Effector CD8-positive, alpha-beta T cell (primary cell): ENCODE results near the gene ZNF774.
A peak's percentile ranks its signal among the peaks of the same experiment; 100 is the strongest.
"Not testable (repeated sequence)": the region's sequence is repeated elsewhere in the genome, so short reads cannot be mapped to it uniquely, and the experiment has no call there.

Source experiments
- DNase-seq: peaks from one replicate; lab custom pipeline; 2025; lab: John Stamatoyannopoulos, UW

The ZNF774 gene

DNA sequence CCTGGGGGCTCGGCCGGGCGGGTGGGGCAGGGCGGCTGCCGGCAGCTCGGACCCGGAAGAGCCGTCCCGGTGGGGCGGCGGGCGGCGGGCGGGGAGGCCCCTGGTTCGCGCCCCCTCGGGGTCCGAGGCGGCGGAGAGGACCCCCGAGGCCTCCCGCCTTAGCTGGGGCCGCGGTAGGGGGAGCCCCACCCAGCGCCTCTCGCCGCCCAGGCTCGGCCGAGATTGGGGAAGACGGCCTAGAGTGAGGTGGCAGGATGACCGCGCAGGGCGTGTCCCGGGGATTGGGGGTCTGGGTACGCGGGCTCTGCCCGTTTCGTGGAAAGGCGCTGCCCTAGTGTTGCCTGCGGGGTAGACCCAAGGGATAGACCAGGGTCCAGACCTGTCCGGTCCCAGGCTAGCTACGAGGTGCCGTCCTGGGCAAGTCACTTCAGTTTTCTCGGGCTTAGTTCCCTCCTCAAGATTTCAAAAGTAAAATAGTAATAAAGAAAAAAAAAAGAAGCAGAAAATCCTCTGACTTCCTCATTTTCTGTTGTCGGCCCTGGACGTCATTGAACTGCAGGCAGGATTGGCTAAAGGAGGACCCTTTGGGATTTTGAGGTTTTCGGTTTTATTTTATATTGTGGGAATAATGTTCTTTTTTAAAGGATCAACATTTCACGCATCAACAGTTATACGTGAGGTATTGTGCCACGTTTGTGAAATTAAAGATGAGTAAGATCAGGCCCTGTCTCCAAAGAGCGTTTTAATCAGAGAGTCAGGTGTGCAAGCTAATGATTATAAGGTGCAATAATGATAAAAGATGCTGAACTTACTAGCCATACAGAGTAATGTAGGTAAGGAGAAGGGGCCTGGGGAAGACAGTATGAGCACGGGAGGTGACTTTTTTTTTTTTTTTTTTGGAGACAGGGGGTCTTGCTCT is 36.6 kb downstream of the ZNF774 start:
- peak; percentile 28 for DNase-seq

- no peak for DNase-seq
These were observed 37.4 kb downstream of the ZNF774 start for GRCh38 chr15:90389513-90389912.

DNA sequence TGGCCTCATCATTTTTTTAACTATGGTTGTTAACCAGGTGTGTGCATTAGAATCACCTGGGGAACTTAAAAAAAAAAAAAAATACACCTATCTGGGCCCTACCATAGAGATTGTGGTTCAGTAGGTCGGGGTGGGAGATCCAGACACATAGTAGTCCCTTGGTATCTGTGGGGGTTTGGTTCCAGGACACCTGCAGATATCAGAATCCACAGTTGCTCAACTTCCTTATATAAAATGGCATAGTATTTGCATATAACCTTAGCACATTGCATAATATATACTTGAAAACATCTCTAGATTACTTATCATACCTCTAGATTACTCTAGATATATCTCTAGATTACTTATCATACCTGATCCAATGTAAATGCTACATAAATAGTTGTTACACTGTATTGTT is 41.0 kb downstream of the ZNF774 start:
- DNase-seq: no peak

GRCh38 chr15:90394074-90394473 is 42.0 kb downstream of the ZNF774 start:
- DNase-seq: no peak

DNA sequence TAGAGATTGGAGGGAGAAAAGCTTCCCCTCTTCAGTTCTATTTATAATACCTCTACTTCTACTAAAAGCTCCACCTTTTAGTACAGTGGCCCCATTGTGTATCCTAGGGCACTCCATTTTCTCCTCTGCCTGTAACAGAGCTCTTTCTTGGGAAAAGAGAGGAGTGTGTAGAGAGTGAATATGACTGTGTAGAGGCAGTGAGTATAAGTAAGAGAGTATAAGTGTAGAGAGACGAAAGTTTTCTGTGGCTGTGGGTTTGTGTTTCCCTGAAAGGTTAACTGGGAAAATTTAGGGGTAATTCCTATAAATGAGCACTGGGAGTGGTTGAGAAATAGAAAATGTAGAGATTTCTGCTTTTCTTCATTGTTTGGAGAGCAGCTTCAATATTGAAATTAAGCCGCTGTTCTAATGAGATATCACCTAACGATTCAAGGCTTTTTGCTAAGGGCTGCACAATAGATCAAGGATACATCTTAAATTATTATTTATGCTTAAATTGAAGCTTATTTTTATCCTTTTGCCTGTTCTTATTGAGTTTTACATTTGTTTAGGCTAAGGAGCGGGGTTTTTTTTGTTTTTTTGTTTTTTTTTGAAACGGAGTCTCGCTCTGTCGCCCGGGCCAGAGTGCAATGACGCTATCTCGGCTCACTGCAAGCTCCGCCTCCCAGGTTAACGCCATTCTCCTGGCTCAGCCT is 42.8 kb downstream of the ZNF774 start:
- no peak for DNase-seq

GRCh38 chr15:90396321-90396720 is 44.2 kb downstream of the ZNF774 start:
- no peak for DNase-seq

GRCh38 chr15:90400005-90400758 is 48.1 kb downstream of the ZNF774 start:
- no peak for DNase-seq

DNA sequence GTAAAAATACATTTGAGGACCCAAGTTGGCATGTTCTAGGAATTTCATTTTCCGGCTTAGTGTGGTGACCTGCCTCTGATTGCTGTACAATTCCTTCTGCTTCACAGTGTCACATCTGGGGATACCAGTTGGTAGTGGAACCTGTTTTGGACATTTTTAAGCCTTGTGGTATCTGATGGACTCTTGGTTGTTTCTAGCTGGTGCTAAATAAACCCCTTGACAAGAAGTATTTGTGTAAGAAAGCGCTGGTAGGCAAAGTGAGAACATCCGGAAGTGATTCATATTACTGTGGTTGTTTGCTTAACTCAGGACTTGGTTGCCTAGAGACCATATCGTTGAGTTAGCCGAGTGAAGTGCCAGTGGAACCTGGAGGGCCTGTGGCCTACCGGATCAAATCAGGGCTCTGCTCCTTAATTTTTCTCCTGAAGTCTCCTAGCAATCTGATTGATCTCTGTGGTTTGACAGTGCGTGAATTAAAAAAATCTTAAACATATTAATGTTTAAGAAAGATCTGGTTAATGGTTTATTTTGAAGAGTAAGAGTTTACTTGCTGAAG is 48.8 kb downstream of the ZNF774 start:
- peak; percentile 39 for DNase-seq

DNA sequence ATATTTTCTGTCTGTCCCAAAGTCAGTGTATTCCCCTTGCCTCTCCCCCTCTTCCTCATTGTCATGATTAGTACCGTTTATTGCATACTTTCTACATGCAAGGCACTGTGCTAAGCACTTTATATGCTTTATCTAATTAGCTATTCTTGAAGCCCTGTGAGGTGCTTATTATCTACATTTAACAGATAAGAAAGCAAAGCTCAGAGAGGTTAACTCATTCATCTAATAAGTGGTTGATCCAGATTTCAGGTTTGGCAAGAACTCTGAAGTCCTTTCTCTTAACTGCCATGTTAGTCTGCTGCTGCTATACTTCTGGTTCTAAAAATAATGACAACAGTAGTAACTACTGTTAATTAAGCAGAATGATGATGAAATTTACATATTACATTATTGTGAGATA is 49.4 kb downstream of the ZNF774 start:
- DNase-seq: no peak

DNA sequence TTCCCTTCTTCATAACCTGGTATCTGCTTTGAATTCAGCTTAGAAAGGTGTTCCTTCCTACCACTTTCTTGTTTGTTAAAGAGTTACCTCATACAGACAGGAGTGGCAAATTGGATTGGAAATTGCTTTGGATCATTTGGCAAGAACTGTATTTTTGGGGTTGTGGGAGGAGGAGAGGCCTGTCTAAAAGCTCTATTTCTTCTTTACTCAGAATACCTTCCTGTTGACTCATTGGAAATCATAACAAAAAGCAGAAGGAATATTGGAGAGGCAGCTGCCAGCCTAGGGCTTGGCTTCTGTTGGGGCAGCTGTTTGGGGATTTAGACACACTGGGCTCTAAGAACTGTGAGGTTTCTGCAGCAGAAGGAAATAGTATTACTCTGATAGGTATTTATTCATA is 50.1 kb downstream of the ZNF774 start:
- no peak for DNase-seq

DNA sequence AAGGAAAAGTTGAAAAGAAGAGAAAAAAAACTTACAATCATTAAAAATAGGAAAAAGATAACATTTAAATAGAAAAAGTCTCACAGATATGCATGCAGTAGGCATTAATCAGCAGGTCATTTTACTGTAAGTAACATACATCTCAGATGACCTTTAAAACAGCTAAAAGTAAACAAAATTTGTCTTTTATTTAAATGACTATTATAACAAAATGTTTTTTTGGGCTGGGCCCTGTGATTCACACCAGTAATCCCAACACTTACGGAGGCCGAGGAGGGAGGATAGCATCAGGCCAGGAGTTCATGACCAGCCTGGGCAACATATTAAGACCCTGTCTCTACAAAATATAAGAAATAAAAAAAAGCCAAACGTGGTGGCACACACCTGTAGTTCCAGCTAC is 50.7 kb downstream of the ZNF774 start:
- DNase-seq: no peak

DNA sequence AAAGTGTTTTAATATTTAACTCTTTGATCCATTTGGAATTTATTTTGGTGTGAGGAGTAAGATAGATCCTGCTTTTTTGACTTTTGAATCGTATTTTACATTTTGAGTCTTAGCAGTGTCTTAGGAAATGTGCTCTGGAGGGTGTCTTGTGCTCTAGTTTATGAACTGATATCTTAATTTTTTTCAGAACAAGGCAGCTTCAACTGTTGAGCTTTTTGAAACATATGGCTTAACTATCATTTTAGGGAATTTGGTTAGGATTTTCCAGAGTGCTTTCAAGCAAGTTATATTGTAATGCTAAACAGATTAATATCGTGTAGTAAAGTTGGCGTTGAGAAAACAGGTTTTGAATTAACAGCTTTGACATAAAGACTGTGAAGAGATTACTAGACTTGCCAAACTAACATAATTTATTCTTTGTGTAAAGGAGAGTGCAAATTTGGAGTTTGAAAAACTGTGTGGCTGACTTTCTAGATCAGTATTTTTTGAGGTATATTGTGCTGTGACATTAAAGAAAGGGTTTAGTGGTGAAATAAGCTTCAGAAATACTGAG is 53.0 kb downstream of the ZNF774 start:
- no peak for DNase-seq

DNA sequence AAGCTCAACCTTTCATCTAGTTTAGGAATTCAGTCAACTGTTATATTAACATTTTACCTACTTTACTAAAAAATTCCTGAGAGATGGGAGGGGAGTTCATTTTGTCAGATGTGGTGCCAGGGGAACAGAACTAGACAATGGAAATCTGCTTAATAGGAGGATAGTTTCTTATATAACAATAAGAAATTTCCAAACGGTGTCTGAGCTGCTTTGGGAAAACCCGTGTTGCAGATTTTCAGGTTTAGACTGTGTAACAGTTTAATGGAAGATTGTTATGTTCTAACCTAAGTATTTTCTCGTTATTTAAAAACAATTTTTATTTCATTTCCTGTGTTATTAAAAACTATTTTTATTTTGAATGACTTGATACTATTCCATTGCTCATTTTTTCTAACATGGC is 55.3 kb downstream of the ZNF774 start:
- no peak for DNase-seq

DNA sequence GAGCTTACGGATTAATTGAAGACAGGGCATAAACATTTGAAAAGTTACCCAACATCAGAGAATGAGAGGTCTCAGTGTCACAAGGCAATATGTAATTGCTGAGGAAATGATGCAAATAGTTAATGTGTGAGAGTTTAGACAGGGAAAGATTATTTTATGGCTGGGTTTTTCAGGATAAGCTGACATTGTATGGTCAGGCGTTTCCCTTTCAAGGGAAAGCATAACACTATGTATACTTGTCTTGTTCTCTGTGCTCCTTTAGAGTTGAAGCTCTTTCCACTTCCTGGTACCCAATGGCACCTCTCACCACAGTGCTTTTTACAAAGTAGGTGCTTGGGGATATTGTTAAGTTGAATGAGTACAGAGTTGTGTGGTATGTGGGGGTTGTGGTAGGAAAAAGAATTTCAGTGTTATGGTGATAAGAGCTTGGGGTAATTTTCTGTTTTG is 55.8 kb downstream of the ZNF774 start:
- no peak for DNase-seq

DNA sequence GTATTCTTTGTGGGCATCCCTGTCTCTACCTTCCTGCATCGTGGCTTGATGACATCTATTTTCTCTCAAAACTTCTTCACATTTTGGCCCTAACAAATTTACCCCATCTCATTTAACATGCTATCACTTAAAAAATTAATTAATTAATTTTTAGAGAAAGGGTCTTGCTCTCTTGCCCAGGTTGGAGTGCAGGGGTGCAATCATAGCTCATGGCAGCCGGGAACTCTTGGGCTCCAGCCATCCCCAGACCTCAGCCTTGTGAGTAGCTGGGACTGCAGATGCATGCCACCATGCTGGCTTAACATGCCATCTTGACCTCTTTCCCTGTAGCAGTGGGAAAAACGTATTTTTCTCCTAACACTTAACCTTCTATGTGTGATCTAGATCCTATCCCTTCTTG is 56.6 kb downstream of the ZNF774 start:
- no peak for DNase-seq

GRCh38 chr15:90409587-90409986 is 57.5 kb downstream of the ZNF774 start:
- DNase-seq: not testable (repeated sequence)

GRCh38 chr15:90410316-90410715 is 58.2 kb downstream of the ZNF774 start:
- not testable (repeated sequence) for DNase-seq

DNA sequence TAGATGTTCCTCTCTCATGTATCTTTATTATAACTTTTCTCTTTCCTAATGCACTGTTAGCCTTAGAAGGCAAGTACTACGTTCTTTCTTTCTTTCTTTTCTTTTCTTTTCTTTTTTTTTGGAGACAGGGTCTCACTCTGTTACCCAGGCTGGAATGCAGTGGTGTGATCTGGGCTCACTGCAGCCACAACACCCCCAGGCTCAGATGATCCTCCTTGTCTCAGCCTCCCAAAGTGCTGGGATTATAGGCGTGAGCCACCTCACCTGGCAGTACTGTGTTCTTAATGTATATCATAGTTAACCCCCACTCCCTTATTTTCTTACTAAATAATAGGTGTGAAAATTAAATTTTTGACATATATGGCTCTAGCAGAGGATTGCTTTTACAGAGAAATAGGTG is 59.1 kb downstream of the ZNF774 start:
- DNase-seq: no peak
